ENCODE measurements around the gene CMIP.

- TF ChIP-seq, protein P1, sequence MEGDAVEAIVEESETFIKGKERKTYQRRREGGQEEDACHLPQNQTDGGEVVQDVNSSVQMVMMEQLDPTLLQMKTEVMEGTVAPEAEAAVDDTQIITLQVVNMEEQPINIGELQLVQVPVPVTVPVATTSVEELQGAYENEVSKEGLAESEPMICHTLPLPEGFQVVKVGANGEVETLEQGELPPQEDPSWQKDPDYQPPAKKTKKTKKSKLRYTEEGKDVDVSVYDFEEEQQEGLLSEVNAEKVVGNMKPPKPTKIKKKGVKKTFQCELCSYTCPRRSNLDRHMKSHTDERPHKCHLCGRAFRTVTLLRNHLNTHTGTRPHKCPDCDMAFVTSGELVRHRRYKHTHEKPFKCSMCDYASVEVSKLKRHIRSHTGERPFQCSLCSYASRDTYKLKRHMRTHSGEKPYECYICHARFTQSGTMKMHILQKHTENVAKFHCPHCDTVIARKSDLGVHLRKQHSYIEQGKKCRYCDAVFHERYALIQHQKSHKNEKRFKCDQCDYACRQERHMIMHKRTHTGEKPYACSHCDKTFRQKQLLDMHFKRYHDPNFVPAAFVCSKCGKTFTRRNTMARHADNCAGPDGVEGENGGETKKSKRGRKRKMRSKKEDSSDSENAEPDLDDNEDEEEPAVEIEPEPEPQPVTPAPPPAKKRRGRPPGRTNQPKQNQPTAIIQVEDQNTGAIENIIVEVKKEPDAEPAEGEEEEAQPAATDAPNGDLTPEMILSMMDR (IDR thresholded peaks at IDR 0.05): no peak
- no peak for TF ChIP-seq POLR2A (IDR thresholded peaks at IDR 0.05)
Observed at GRCh38 chr16:81680444-81681275, 236.1 kb downstream of the CMIP start.
